HG03565 (cell line): Measurements from ENCODE around the gene WNT8B.

Source experiments
- ATAC-seq: cut with Tn5 transposase; IDR thresholded peaks from one replicate; pipeline ENCODE4 v1.9.1; 2021; ENCODE audit warnings: mild to moderate bottlenecking, moderate library complexity; ENCODE audit not compliant: unreplicated experiment

WNT8B gene

DNA sequence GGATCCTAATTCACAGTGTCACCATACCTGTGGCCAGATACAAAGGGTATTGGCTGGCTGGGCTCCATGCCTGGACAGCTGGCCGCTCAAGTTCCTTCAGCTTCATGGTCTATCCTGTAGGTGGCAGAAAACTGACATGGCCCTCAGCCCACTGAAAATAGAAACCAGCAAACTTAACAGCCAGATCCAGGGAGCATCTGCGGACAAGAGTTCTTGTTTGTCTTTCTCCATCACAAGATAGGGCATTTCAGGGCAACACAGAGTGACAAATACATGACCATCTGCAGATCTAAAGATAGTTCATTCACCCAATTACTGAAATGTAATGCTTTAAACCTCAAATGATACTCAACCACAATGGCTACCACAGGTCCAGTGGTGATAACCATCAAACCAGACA, 54.0 kb downstream of the WNT8B start:
- ATAC-seq = no peak

DNA sequence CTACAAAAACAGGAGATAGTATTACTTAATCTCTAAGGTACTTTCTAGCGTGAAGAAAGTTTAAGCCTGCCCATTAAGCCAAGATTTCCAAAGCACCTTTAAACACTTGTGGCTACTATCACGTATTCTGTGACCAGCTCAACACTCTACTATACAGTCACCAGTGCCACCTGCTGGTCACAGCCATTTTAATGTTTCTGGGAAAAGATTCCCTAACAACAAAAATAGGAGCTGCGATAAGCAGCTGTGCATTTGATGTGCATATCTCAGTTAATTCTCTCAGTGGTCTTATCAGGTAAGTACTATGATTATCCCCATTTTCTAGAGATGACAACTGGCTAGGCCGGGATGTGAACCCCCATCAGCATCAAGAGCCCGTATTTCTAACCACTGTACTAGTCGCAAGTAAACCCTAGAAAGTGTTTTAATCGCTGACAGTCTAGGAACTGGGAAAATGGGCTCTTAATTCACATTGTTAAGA, 56.0 kb downstream of the WNT8B start:
- ATAC-seq = no peak

DNA sequence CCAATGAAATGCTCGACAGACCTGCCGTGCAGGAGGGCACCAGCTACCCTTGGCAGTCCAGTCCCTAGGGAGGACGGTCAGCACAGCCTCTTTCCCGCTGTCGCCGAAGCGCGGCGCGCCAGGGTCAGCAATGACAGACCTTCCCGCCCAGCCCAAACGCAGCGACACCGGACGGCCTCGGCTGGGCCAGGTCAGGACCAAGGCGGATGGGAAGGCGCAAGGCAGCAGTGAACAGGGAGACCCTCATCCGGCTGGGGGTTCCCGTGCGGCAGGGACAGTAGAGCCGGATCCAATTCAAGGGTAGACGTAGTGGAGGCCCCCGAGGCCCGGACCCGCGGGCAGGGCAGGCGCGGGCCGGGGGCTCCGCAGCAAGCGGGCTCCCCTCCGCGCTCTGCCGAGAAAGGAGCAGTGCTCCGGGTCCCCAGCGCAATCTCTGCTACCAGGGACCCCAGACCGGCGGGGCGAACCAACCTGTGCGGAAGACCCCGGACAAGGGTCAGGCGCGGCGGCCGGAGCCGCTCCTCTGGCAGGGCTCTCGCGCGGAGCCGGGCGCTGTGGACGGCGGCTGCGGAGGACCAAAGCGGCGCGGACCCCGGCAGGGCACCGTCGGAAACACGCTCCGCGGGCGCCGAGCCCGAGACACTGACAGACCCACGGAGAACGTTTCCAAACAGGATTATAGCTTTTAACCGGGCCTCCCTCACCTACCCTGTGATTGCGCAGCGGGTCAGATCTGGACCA, 56.7 kb downstream of the WNT8B start, which contains the start of gene SEC31B:
Gene SEC31B, minus strand, starts transcription at position 551 of the 741 bp plus-strand sequence. CDS start 2,909 bp downstream, outside the sequence.
- ATAC-seq = no peak

DNA sequence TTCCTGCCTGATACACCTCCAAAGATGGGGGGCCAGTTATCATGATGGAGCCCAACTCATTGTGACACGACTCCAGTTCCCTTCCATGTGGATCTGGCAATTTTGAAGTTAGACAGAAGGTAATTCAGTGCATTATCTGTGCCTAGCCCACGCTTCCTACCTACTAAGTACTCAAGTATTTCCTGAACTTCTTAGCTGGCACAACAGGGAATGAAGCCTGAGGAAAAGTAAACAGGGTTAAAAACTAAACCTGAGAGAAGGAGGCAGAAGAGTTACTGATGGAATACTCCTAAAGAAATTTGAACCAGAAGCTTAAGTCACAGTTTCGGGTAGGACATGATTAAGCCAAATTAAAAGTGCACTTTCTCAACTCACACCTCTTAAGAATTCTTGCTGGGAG, 58.0 kb downstream of the WNT8B start:
- no peak for ATAC-seq

DNA sequence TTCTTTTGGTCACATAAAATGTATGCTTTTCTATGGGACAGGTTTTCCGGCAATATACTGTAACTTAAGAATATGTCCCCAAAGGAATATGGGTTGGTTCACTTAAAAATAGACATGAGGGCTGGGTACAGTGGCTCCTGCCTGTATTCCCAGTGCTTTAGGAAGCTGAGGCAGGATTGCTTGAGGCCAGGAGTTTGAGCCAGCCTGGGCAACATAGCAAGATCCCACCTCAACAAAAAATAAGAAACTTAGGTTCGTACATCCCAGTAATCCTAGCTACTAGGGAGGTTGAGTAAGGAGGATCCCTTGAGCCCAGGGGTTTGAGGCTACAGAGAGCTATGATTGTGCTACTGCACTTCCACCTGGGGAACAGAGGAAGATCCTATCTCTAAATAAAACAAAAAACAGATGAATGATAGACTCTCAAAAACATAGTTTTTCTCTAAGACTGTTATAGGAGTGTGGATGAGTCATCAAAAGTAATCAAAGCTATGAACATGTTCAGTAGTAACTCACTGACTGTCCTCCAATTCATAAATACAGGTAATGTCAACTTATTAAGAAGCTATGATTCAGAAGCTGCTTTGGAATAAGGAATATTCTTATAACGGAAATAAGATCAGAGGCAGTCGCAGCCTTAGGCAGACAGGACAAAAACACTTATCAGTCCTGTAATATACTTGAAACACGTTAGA, 59.4 kb downstream of the WNT8B start:
- ATAC-seq = no peak

DNA sequence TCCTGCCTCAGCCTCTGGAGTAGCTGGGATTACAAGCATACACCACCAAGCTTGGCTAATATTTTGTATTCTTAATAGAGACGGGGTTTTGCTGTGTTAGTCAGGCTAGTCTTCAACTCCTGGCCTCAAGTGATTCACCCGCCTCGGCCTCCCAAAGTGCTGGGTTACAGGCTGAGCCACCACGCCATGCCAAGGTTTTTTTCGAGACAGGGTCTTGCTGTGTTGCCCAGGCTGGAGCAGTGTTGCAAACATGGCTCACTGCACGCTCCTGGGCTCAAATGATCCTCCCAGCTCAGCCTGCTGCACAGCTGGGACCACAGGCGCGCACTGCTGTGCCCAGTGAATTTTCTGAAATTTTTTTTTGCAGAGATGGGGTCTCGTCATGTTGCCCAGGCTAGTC, 60.1 kb downstream of the WNT8B start:
- no peak for ATAC-seq

DNA sequence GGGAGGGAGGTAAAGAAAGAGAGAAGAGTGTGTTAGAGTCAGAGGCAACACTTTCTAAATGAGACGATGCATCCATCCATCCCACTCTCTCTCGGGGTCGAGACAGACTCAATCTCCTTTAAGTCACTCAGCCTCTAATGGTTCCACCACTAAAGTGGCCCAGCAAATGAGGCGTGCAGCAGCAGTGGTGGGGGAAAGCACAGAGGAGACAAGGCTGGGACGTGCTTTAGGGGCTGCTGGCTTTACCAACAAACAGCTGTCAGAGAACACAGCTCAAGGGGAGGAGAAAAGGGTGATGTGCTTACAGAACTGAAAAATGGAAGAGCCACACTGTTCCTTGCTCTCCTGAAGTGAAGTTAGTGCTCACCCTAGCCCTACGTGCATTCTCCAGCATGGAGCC, 61.4 kb downstream of the WNT8B start:
- no peak for ATAC-seq

DNA sequence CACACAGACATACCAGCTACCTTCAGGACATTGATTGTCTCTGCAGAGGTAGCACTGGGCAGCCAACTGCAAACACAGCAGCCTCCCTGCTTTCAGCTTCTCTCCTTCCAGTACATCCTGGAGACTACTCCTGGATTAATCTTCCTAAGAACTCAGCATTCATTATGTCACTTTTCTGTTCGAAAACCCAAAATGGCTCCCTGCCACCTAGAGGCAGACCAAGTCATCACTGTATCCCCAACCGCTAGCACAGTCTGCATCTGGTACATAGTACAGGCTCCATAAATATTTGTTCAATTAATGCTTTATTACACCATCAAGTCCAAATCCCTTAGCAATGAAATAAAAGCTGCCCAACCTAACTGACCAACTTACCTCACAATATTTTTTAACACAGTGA, 61.8 kb downstream of the WNT8B start:
- no peak for ATAC-seq

DNA sequence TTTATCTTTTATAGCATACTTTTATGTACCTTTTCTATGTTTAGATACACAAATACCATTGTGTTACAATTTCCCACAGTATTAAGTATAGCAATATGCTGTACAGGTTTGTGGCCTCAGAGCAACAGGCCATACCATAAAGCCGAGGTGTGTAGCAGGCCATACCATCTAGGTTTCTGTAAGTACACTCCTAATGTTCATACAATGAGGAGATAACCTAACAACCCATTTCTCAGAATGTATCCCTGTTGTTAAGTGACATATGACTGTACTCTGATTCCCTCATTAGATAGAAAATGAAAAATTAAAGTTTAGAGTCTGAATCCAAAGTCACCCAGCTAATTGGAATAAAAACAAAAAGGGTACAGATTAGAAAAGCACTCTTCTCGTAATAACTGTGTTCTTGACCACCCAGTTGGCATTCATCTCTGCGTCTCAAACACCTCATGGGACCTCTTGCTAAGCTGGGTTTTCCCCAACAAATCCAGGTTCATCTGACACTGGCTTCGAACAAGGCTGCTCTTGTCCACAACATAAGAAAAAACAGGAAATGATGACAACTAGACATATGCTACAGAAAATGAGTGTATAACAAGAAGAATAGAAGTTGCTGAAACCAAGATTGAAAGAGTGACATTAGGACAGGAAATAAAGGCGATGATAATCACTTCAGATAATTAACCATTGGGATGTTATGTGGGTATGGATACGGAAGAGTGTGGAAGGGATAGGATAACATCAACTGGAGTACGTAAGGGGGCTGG, 65.5 kb downstream of the WNT8B start:
- ATAC-seq = no peak

DNA sequence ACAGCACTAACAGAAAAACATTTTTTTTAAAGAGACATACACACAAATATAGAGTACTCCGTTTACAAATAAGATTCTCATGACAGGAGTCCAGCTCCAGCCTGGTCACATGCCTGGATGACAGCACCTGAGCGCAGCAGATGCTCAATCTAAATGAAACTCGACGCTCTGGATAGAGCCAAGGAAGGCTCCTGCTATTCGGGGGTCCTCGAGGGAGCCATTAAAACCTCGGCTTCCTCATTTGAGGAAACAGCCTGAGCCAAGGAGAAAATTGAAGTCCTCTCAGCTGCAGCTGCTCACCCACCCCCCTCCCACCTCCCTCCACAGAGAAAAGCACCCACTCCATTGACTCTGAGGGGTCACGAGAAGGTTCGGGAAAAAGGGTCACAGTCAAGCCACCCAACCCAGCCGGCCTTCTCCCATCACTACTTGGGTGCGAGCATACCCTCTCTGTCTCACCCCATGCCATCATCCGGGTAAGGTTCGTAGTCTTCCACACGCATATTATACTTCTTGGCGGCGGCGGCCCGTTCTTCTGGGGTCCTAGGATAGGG, 66.2 kb downstream of the WNT8B start:
- ATAC-seq = no peak

DNA sequence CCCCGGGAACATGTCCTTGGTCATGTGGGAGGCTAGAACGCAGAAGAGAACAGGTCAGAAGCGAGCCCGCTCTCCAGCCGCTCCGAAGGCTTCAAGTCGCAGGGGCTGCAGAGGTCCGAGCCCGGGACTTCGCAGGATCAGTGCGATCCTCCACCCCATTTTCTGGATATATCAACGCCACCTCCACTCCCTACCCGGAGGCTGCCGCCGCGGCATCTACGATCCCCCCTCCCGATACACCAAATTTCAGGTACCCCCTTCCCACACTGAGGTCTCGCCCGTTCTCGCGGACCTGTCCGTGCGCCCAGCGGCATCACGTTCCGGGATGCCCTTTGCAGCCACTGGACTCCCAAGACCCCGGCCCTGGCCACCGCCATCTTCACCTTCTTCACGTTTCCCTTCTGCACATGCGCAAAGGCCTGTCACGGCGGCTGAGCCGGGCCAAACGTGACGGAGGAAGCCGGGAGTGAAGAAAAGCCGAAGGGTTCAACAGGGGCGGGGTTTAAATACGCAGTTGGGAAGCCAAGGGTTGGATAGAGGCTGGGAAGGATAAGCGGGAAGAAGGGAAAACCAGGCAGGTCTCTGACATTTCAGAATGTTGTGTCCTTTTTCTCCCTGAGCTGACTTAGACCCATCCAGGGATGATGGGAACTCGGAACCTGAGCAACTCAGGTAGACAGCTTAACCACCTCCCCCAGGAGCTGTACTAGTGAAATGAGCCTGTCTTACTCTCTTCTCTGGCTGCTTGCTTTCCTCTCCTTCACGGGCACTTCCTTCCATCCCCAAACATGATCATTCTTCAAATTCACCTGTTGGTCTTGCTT, 66.9 kb downstream of the WNT8B start, which contains the start of gene NDUFB8:
Gene NDUFB8, minus strand, starts transcription at position 397 of the 824 bp plus-strand sequence. Its CDS starts 20 bp downstream, at position 377.
- ATAC-seq = peak; percentile 47

DNA sequence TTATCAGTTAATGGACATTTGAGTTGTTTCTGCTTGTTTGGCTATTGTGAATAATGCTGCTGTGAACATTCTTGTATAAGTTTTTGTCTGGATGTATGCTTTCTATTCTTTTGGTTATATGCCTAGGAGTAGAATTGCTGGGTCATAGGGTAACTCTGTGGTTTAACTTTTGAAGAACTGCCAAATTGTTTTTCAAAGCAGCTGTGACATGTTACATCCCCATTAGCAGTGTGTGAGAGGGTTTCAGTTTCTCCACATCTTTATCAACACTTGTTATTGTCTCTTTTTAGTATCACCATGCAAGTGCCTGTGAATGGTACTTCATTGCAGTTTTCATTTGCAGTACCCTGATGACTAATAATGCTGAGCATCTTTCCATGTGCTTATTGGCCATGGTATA, 69.0 kb downstream of the WNT8B start:
- no peak for ATAC-seq
